K562 (cell line): ENCODE measurements around the gene C19orf47.

Source experiments
- GABPA ChIP-seq: fragments of 200-800 bp; sonication (Bioruptor generic); conservative IDR thresholded peaks from 2 replicates; pipeline ENCODE4 v1.6.1; 2016; ENCODE audit warnings: low read depth, missing genetic modification characterization, missing compliant biosample characterization
- HDAC6 ChIP-seq: IDR thresholded peaks from 2 replicates; pipeline ENCODE4 v1.6.1; 2012; ENCODE audit warnings: low read depth, mild to moderate bottlenecking, control low read depth, inconsistent platforms, low read length, moderate library complexity
- NR3C1 ChIP-seq: sonication (generic); formaldehyde crosslinking; IDR thresholded peaks from 2 replicates; pipeline ENCODE4 v1.8.1; 2022; ENCODE audit warnings: missing genetic modification reagents
- NRF1 ChIP-seq, 2 experiments: fragments of 450-650 bp; IDR thresholded peaks in 1 of 2; conservative IDR thresholded peaks in 1 of 2; 2 replicates each; pipeline ENCODE4 v1.6.1; 2014; ENCODE audit warnings: mild to moderate bottlenecking in 2 of 2
- POLR2A ChIP-seq: fragments of 450-650 bp; conservative IDR thresholded peaks from 2 replicates; pipeline ENCODE4 v1.6.1; 2016
- POLR2AphosphoS5 ChIP-seq: IDR thresholded peaks from 2 replicates; pipeline ENCODE4 v1.6.1; 2011; ENCODE audit warnings: mild to moderate bottlenecking, low read depth, low read length, moderate library complexity; ENCODE audit not compliant: control insufficient read depth, insufficient read depth
- POU5F1 ChIP-seq: fragments of 150-350 bp; IDR thresholded peaks from 2 replicates; pipeline ENCODE4 v1.6.1; 2014; ENCODE audit warnings: borderline replicate concordance, low read length, low read depth, mild to moderate bottlenecking; ENCODE audit not compliant: partially characterized antibody
- SLC30A9 ChIP-seq: fragments of 250-450 bp; sonication (Bioruptor Pico); IDR thresholded peaks from 2 replicates; pipeline ENCODE4 v1.8.0; 2022; ENCODE audit warnings: mild to moderate bottlenecking, moderate library complexity
- SNIP1 ChIP-seq: fragments of 450-650 bp; IDR thresholded peaks from 2 replicates; pipeline ENCODE4 v1.7.1; 2017; ENCODE audit warnings: low read depth, mild to moderate bottlenecking
- ZNF316 ChIP-seq: fragments of 450-650 bp; IDR thresholded peaks from 2 replicates; pipeline ENCODE4 v1.6.1; 2016
- TF ChIP-seq, protein P1 (sequence below): sonication (generic); formaldehyde crosslinking; IDR thresholded peaks from 2 replicates; pipeline ENCODE4 v1.8.0; 2022; ENCODE audit warnings: mild to moderate bottlenecking, missing genetic modification reagents

DNA sequence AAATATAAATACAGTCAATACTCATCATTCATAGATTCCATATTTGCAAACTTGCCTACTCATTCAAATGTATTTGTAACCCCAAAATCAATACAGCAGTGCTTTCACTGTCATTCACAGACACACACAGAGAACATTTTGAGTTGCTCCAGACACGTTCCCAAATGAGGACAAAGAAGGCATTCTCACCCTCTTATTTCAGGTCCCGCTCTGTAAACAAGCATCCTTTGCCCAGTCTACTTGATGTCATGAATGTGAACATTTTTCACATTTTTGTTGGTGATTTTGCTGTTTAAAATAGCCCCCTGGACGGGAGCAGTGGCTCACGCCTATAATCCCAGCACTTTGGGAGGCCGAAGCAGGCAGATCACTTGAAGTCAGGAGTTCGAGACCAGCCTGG lies 15.5 kb downstream of the C19orf47 start:
- no peak for TF ChIP-seq POU5F1
- no peak for TF ChIP-seq NR3C1 (CRISPR knock-in tag)
- TF ChIP-seq GABPA (tag), result no peak
- TF ChIP-seq SLC30A9 (CRISPR knock-in tag), result no peak
- no peak for TF ChIP-seq NRF1 (conservative IDR thresholded peaks at IDR 0.05 in 1 of 2, IDR thresholded peaks at IDR 0.05 in 1 of 2)
- TF ChIP-seq POLR2AphosphoS5, result no peak
- no peak for TF ChIP-seq HDAC6
- TF ChIP-seq, protein P1, sequence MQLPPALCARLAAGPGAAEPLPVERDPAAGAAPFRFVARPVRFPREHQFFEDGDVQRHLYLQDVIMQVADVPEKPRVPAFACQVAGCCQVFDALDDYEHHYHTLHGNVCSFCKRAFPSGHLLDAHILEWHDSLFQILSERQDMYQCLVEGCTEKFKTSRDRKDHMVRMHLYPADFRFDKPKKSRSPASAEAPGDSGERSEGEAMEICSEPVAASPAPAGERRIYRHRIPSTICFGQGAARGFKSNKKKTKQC (CRISPR knock-in tag), result no peak
- no peak for TF ChIP-seq ZNF316
- TF ChIP-seq POLR2A, result no peak
- no peak for TF ChIP-seq SNIP1
